ENCODE data around the gene IGF2BP1.

The IGF2BP1 gene

GRCh38 chr17:49055181-49055927 is 58.2 kb downstream of the IGF2BP1 start:
- DNase-seq (ENCODE audit: low spot score): no peak
- TF ChIP-seq CTCF (IDR thresholded peaks at IDR 0.05): no peak
- Histone ChIP-seq H3K4me3 (no peak overlapping the region), H3K27ac (no peak overlapping the region)

- no peak for DNase-seq (ENCODE audit: low spot score)
- Histone ChIP-seq H3K4me3 (no peak overlapping the region), H3K27ac (no peak overlapping the region)
- TF ChIP-seq CTCF (IDR thresholded peaks at IDR 0.05): no peak
These were observed 64.3 kb downstream of the IGF2BP1 start for GRCh38 chr17:49061524-49061943.

GRCh38 chr17:49063652-49064051 is 66.5 kb downstream of the IGF2BP1 start:
- no peak for TF ChIP-seq CTCF (IDR thresholded peaks at IDR 0.05)
- Histone ChIP-seq H3K27ac (no peak overlapping the region), H3K4me3 (no peak overlapping the region)
- no peak for DNase-seq (ENCODE audit: low spot score)

- DNase-seq (ENCODE audit: low spot score): no peak
- TF ChIP-seq CTCF (IDR thresholded peaks at IDR 0.05): no peak
- Histone ChIP-seq H3K4me3 (no peak overlapping the region), H3K27ac (no peak overlapping the region)
These were observed 70.0 kb downstream of the IGF2BP1 start for GRCh38 chr17:49067163-49067562.

GRCh38 chr17:49069585-49070273 is 72.5 kb downstream of the IGF2BP1 start:
- no peak for TF ChIP-seq CTCF (IDR thresholded peaks at IDR 0.05)
- Histone ChIP-seq H3K27ac (no peak overlapping the region), H3K4me3 (no peak overlapping the region)
- no peak for DNase-seq (ENCODE audit: low spot score)

- Histone ChIP-seq H3K27ac (no peak overlapping the region), H3K4me3 (no peak overlapping the region)
- no peak for TF ChIP-seq CTCF (IDR thresholded peaks at IDR 0.05)
- DNase-seq (ENCODE audit: low spot score): no peak
These were observed 73.9 kb downstream of the IGF2BP1 start for GRCh38 chr17:49071106-49071505.
